KMS-11 (cell line): Measurements from ENCODE around the gene TBC1D25.
A peak's percentile ranks its signal among the peaks of the same experiment; 100 is the strongest.

Experiments used
- H2AFZ ChIP-seq: fragments of 200-600 bp; sonication (generic); 2 replicates; pipeline ENCODE4 v1.6.1; 2016; ENCODE audit warnings: antibody characterized with exemption, mixed run types, low read depth
- H3K27ac ChIP-seq: fragments of 200-600 bp; sonication (generic); 2 replicates; pipeline ENCODE4 v1.6.1; 2016; ENCODE audit warnings: mild to moderate bottlenecking, mixed run types
- H3K27me3 ChIP-seq: fragments of 200-600 bp; sonication (generic); 2 replicates; pipeline ENCODE4 v1.6.1; 2017; ENCODE audit warnings: mild to moderate bottlenecking, low read depth, mixed run types, moderate library complexity; ENCODE audit not compliant: insufficient read depth
- H3K36me3 ChIP-seq: fragments of 200-600 bp; sonication (generic); 2 replicates; pipeline ENCODE4 v1.6.1; 2017; ENCODE audit warnings: mild to moderate bottlenecking, mixed run types; ENCODE audit not compliant: insufficient read depth
- H3K4me1 ChIP-seq: fragments of 200-600 bp; sonication (generic); 2 replicates; pipeline ENCODE4 v1.6.1; 2016; ENCODE audit warnings: mild to moderate bottlenecking, low read depth, mixed run types; ENCODE audit not compliant: poor library complexity, severe bottlenecking
- H3K4me2 ChIP-seq: fragments of 200-600 bp; sonication (generic); 2 replicates; pipeline ENCODE4 v1.7.0; 2016; ENCODE audit warnings: mild to moderate bottlenecking, mixed run types
- H3K4me3 ChIP-seq: fragments of 200-600 bp; sonication (generic); IDR thresholded peaks from 2 replicates; pipeline ENCODE4 v1.6.1; 2017; ENCODE audit warnings: low read depth, low read length, mixed read lengths; ENCODE audit not compliant: insufficient read depth
- H3K79me2 ChIP-seq: fragments of 200-600 bp; sonication (generic); 2 replicates; pipeline ENCODE4 v1.6.1; 2016; ENCODE audit warnings: low read depth, mixed run types; ENCODE audit not compliant: insufficient read depth
- H3K9ac ChIP-seq: fragments of 200-600 bp; sonication (generic); 2 replicates; pipeline ENCODE4 v1.6.1; 2016; ENCODE audit warnings: mild to moderate bottlenecking, mixed run types
- H4K20me1 ChIP-seq: fragments of 200-600 bp; sonication (generic); 2 replicates; pipeline ENCODE4 v1.6.1; 2016; ENCODE audit warnings: mild to moderate bottlenecking, mixed run types; ENCODE audit not compliant: insufficient read depth
- CTCF ChIP-seq: fragments of 200-600 bp; sonication (generic); conservative IDR thresholded peaks from 2 replicates; pipeline ENCODE4 v1.6.1; 2017; ENCODE audit warnings: low read depth, mild to moderate bottlenecking, antibody characterized with exemption, low read length, moderate library complexity, mixed read lengths

Gene TBC1D25

GRCh38 chrX:48539345-48540027 lies at the start of gene TBC1D25:
Gene TBC1D25, plus strand, starts transcription at chrX:48539714. Its CDS starts 84 bp downstream, at chrX:48539798.
- Histone ChIP-seq H3K79me2 (0 out of 2 replicates have a peak, but pooled peaks cover 4% of the 10 kb centered on the region), H4K20me1 (no peaks in the 10 kb centered on the region), H3K36me3 (no peaks in the 10 kb centered on the region), H2AFZ (peak within 1 kb of the TSS; percentile 44; the same call in 1 of the 2 replicates), H3K4me3 (no peak within 1 kb of the TSS), H3K9ac (peak within 1 kb of the TSS; percentile 64), H3K4me2 (peak within 1 kb of the TSS; percentile 40), H3K27me3 (no peaks in the 10 kb centered on the region), H3K27ac (peak within 1 kb of the TSS; percentile 62), H3K4me1 (peaks cover 36% of the 10 kb centered on the region)
- peak; percentile 52 for TF ChIP-seq CTCF

- Histone ChIP-seq H3K79me2 (no peaks in the 10 kb centered on the region), H3K27ac (no peak overlapping the region), H3K9ac (no peak overlapping the region), H2AFZ (no peak overlapping the region), H3K4me2 (no peak overlapping the region), H3K4me3 (no peak overlapping the region), H3K36me3 (no peaks in the 10 kb centered on the region), H3K27me3 (no peaks in the 10 kb centered on the region), H4K20me1 (no peaks in the 10 kb centered on the region), H3K4me1 (peaks cover 6% of the 10 kb centered on the region)
- TF ChIP-seq CTCF: no peak
Observed at GRCh38 chrX:48489892-48490291, 49.6 kb upstream of the TBC1D25 start.

- no peak overlapping the region for H3K4me3 ChIP-seq
- no peak overlapping the region for H2AFZ ChIP-seq
- H3K9ac ChIP-seq: no peak overlapping the region
- TF ChIP-seq CTCF: no peak
- H3K36me3 ChIP-seq: no peaks in the 10 kb centered on the region
- H3K79me2 ChIP-seq: no peaks in the 10 kb centered on the region
- no peak overlapping the region for H3K27ac ChIP-seq
- H4K20me1 ChIP-seq: no peaks in the 10 kb centered on the region
- no peaks in the 10 kb centered on the region for H3K27me3 ChIP-seq
- H3K4me2 ChIP-seq: no peak overlapping the region
- peaks cover 6% of the 10 kb centered on the region for H3K4me1 ChIP-seq
Observed at GRCh38 chrX:48490661-48491060, 48.9 kb upstream of the TBC1D25 start.

- H3K79me2 ChIP-seq: no peaks in the 10 kb centered on the region
- H3K27ac ChIP-seq: no peak overlapping the region
- no peak overlapping the region for H2AFZ ChIP-seq
- H3K9ac ChIP-seq: no peak overlapping the region
- no peaks in the 10 kb centered on the region for H3K36me3 ChIP-seq
- H3K4me1 ChIP-seq: peaks cover 6% of the 10 kb centered on the region
- H3K4me2 ChIP-seq: no peak overlapping the region
- no peak for TF ChIP-seq CTCF
- no peak overlapping the region for H3K4me3 ChIP-seq
- no peaks in the 10 kb centered on the region for H4K20me1 ChIP-seq
- no peaks in the 10 kb centered on the region for H3K27me3 ChIP-seq
Observed at GRCh38 chrX:48491809-48492208, 47.7 kb upstream of the TBC1D25 start.
